Astrocyte of the cerebellum (primary cell): Measurements from ENCODE around the gene CALCR.

ENCODE experiments used
- DNase-seq: peaks from one replicate; pipeline ENCODE4 v3.0.0-alpha.2; 2011; ENCODE audit warnings: low read depth
- H3K4me3 ChIP-seq: 2 replicates; pipeline ENCODE4 v1.5.1; 2011; ENCODE audit warnings: mild to moderate bottlenecking, low read depth, low read length, moderate library complexity
- CTCF ChIP-seq: IDR thresholded peaks from 2 replicates; pipeline ENCODE4 v1.5.1; 2012; ENCODE audit warnings: low read length, low read depth, moderate library complexity, mild to moderate bottlenecking; ENCODE audit errors: missing control alignments
- in situ Hi-C: cut with HindIII; loops from 2 replicates; pipeline ENCODE4 v1.10.0; 2017; ENCODE audit warnings: low sequenced_read_pairs

CALCR gene

GRCh38 chr7:93544691-93545090 lies 29.8 kb downstream of the CALCR start:
- TF ChIP-seq CTCF, result no peak
- DNase-seq, result peak; percentile 11
- no peak overlapping the region for H3K4me3 ChIP-seq
- in situ Hi-C loops, result no loop called here

- DNase-seq, result no peak
- in situ Hi-C loops, result no loop called here
- H3K4me3 ChIP-seq, result no peak overlapping the region
- no peak for TF ChIP-seq CTCF
These were observed 36.5 kb downstream of the CALCR start for GRCh38 chr7:93538061-93538460.

- in situ Hi-C loops, result no loop called here
- no peak for DNase-seq
- no peak for TF ChIP-seq CTCF
- H3K4me3 ChIP-seq, result no peak overlapping the region
These were observed 38.9 kb downstream of the CALCR start for GRCh38 chr7:93535616-93536015.

GRCh38 chr7:93530701-93531100 lies 43.8 kb downstream of the CALCR start:
- in situ Hi-C loops, result no loop called here
- no peak for TF ChIP-seq CTCF
- DNase-seq, result no peak
- no peak overlapping the region for H3K4me3 ChIP-seq

- TF ChIP-seq CTCF, result no peak
- in situ Hi-C loops, result no loop called here
- no peak overlapping the region for H3K4me3 ChIP-seq
- DNase-seq, result no peak
These were observed 57.7 kb downstream of the CALCR start for GRCh38 chr7:93516834-93517233.

- no peak for DNase-seq
- no peak overlapping the region for H3K4me3 ChIP-seq
- in situ Hi-C loops, result no loop called here
- TF ChIP-seq CTCF, result no peak
These were observed 59.4 kb downstream of the CALCR start for GRCh38 chr7:93515144-93515543.

- H3K4me3 ChIP-seq, result no peak overlapping the region
- no peak for DNase-seq
- TF ChIP-seq CTCF, result no peak
- in situ Hi-C loops, result no loop called here
These were observed 65.2 kb downstream of the CALCR start for GRCh38 chr7:93509303-93509702.
